IMR-90 (cell line): ENCODE measurements around the gene ST14. TPM values are rescaled to one million over a fixed set of nuclear protein-coding genes. Genes with fewer than 3 reads are reported as not detected.

ENCODE experiments used
- ATAC-seq: fragments of 200-7000 bp; cut with Tn5 transposase; 2 replicates; pipeline ENCODE4 v1.9.1; 2020; ENCODE audit warnings: low read depth, mild to moderate bottlenecking, moderate library complexity
- BruUV-seq: library from RNA; stranded (reverse); fragments of 400-500 nt; replicated peaks from 2 replicates; lab custom pipeline; 2021; lab: Mats Ljungman, UMichigan
- CTCF ChIA-PET: fragments of 300-600 bp; formaldehyde crosslinking; extraction: SDS; loops from one replicate; lab custom pipeline; 2021; ENCODE audit warnings: antibody characterized with exemption; lab: Yijun Ruan, JAX
- POLR2A ChIA-PET: fragments of 300-600 bp; sonication (Branson Sonifier 250); formaldehyde crosslinking; loops from one replicate; lab custom pipeline; 2022; ENCODE audit warnings: antibody characterized with exemption; ENCODE audit not compliant: unreplicated experiment; lab: Charles Lee
- DNase-seq: peaks from one replicate; pipeline ENCODE4 v3.0.0; 2013
- H2AFZ ChIP-seq: replicated peaks from 2 replicates; pipeline ENCODE3; 2013; ENCODE audit warnings: low read length, mild to moderate bottlenecking; ENCODE audit not compliant: poor library complexity
- H2AK5ac ChIP-seq: 2 replicates; pipeline ENCODE4 v1.6.1; 2013; ENCODE audit warnings: low read depth, low read length, inconsistent platforms
- H2AK9ac ChIP-seq: replicated peaks from 2 replicates; pipeline ENCODE3; 2013; ENCODE audit warnings: mild to moderate bottlenecking, low read depth, low read length, moderate library complexity; ENCODE audit not compliant: poor library complexity
- H2BK120ac ChIP-seq: 2 replicates; pipeline ENCODE4 v1.6.1; 2013; ENCODE audit warnings: low read depth, low read length, inconsistent platforms
- H2BK15ac ChIP-seq: 3 replicates; pipeline ENCODE4 v1.6.1; 2013; ENCODE audit warnings: low read depth, low read length, inconsistent platforms
- H2BK20ac ChIP-seq: 2 replicates; pipeline ENCODE4 v1.6.1; 2013; ENCODE audit warnings: low read depth, mild to moderate bottlenecking, inconsistent platforms, low read length, moderate library complexity
- H2BK5ac ChIP-seq: 2 replicates; pipeline ENCODE4 v1.6.1; 2013; ENCODE audit warnings: mild to moderate bottlenecking, low read depth, low read length, inconsistent platforms; ENCODE audit not compliant: poor library complexity, severe bottlenecking
- H3K14ac ChIP-seq: replicated peaks from 2 replicates; pipeline ENCODE4 v1.6.1; 2013; ENCODE audit warnings: low read depth, low read length, inconsistent platforms
- H3K18ac ChIP-seq: 2 replicates; pipeline ENCODE4 v1.6.1; 2013; ENCODE audit warnings: low read depth, low read length, control low read depth
- H3K23ac ChIP-seq: 2 replicates; pipeline ENCODE4 v1.6.1; 2013; ENCODE audit warnings: low read depth, low read length, inconsistent platforms
- H3K27ac ChIP-seq: 2 replicates; pipeline ENCODE4 v1.5.1; 2013; ENCODE audit warnings: mild to moderate bottlenecking, control low read depth, low read length; ENCODE audit not compliant: insufficient read depth
- H3K27me3 ChIP-seq: 2 replicates; pipeline ENCODE4 v1.6.1; 2013; ENCODE audit warnings: low read length; ENCODE audit not compliant: control insufficient read depth, insufficient read depth
- H3K36me3 ChIP-seq: 2 replicates; pipeline ENCODE4 v1.6.1; 2013; ENCODE audit warnings: low read length, mixed read lengths; ENCODE audit not compliant: control insufficient read depth, insufficient read depth
- H3K4ac ChIP-seq: 2 replicates; pipeline ENCODE4 v1.6.1; 2013; ENCODE audit warnings: low read depth, low read length, inconsistent platforms
- H3K4me1 ChIP-seq: 2 replicates; pipeline ENCODE4 v1.6.1; 2013; ENCODE audit warnings: low read length, mixed read lengths; ENCODE audit not compliant: control insufficient read depth, insufficient read depth
- H3K4me2 ChIP-seq: 2 replicates; pipeline ENCODE4 v1.6.1; 2013; ENCODE audit warnings: low read depth, mild to moderate bottlenecking, control low read depth, low read length, moderate library complexity
- H3K4me3 ChIP-seq: 2 replicates; pipeline ENCODE4 v1.5.1; 2013; ENCODE audit warnings: low read depth, mild to moderate bottlenecking, control low read depth, low read length, moderate library complexity; ENCODE audit not compliant: insufficient read depth
- H3K56ac ChIP-seq: 2 replicates; pipeline ENCODE4 v1.6.1; 2013; ENCODE audit warnings: low read length, inconsistent platforms; ENCODE audit not compliant: insufficient read depth; ENCODE audit errors: extremely low read depth
- H3K79me1 ChIP-seq, 2 experiments: 2 replicates each; pipeline ENCODE4 v1.6.1; 2013; ENCODE audit warnings: low read length in 2 of 2, inconsistent platforms in 1 of 2, low read depth in 1 of 2
- H3K9ac ChIP-seq: 2 replicates; pipeline ENCODE4 v1.6.1; 2013; ENCODE audit warnings: low read depth, low read length, control low read depth
- H3K9me1 ChIP-seq: 2 replicates; pipeline ENCODE4 v1.6.1; 2013; ENCODE audit warnings: low read length, inconsistent platforms; ENCODE audit not compliant: insufficient read depth
- H3K9me3 ChIP-seq: 2 replicates; pipeline ENCODE4 v1.6.1; 2013; ENCODE audit warnings: low read length; ENCODE audit not compliant: control insufficient read depth, insufficient read depth
- H4K20me1 ChIP-seq: 2 replicates; pipeline ENCODE4 v1.6.1; 2013; ENCODE audit warnings: low read length, inconsistent platforms; ENCODE audit not compliant: insufficient read depth
- H4K5ac ChIP-seq: 2 replicates; pipeline ENCODE4 v1.6.1; 2013; ENCODE audit warnings: mild to moderate bottlenecking, low read depth, low read length, control low read depth
- H4K8ac ChIP-seq, 2 experiments: 2 replicates each; pipeline ENCODE4 v1.6.1; 2013; ENCODE audit warnings: low read depth in 2 of 2, low read length in 2 of 2, control low read depth in 1 of 2, inconsistent platforms in 1 of 2
- H4K91ac ChIP-seq: 2 replicates; pipeline ENCODE4 v1.6.1; 2013; ENCODE audit warnings: low read depth, low read length, inconsistent platforms; ENCODE audit not compliant: insufficient read depth
- BHLHE40 ChIP-seq: fragments of 150-350 bp; IDR thresholded peaks from 2 replicates; pipeline ENCODE4 v1.6.1; 2016; ENCODE audit warnings: mild to moderate bottlenecking, low read depth, low read length
- CEBPB ChIP-seq: IDR thresholded peaks from 2 replicates; pipeline ENCODE4 v1.6.1; 2012; ENCODE audit warnings: low read depth, low read length, improper control_type of control experiment
- CHD1 ChIP-seq: IDR thresholded peaks from 2 replicates; pipeline ENCODE4 v1.6.1; 2012; ENCODE audit warnings: low read depth, low read length, improper control_type of control experiment
- CTCF ChIP-seq: conservative IDR thresholded peaks from 2 replicates; pipeline ENCODE4 v1.5.1; 2012; ENCODE audit warnings: mild to moderate bottlenecking, low read depth, low read length, improper control_type of control experiment
- ELK1 ChIP-seq: fragments of 150-350 bp; IDR thresholded peaks from 2 replicates; pipeline ENCODE4 v1.6.1; 2016; ENCODE audit warnings: low read depth, mild to moderate bottlenecking, low read length, moderate library complexity, borderline replicate concordance
- FOS ChIP-seq: fragments of 150-350 bp; IDR thresholded peaks from 2 replicates; pipeline ENCODE4 v1.6.1; 2016; ENCODE audit warnings: low read depth, low read length
- MAFK ChIP-seq: IDR thresholded peaks from 2 replicates; pipeline ENCODE4 v1.6.1; 2012; ENCODE audit warnings: low read depth, low read length, improper control_type of control experiment
- MAZ ChIP-seq: IDR thresholded peaks from 2 replicates; pipeline ENCODE4 v1.6.1; 2012; ENCODE audit warnings: low read depth, mild to moderate bottlenecking, low read length, improper control_type of control experiment, moderate library complexity, borderline replicate concordance
- MXI1 ChIP-seq: IDR thresholded peaks from 2 replicates; pipeline ENCODE4 v1.6.1; 2012; ENCODE audit warnings: low read depth, mild to moderate bottlenecking, low read length, moderate library complexity, borderline replicate concordance
- NFE2L2 ChIP-seq: fragments of 150-350 bp; IDR thresholded peaks from 2 replicates; pipeline ENCODE4 v1.6.1; 2016; ENCODE audit warnings: low read depth, mild to moderate bottlenecking, low read length
- POLR2A ChIP-seq: IDR thresholded peaks from 2 replicates; pipeline ENCODE4 v1.6.1; 2012; ENCODE audit warnings: mild to moderate bottlenecking, low read depth, low read length
- RAD21 ChIP-seq: IDR thresholded peaks from 2 replicates; pipeline ENCODE4 v1.6.1; 2012; ENCODE audit warnings: low read length, improper control_type of control experiment
- RCOR1 ChIP-seq: IDR thresholded peaks from 2 replicates; pipeline ENCODE4 v1.6.1; 2012; ENCODE audit warnings: mild to moderate bottlenecking, low read length, improper control_type of control experiment; ENCODE audit not compliant: insufficient replicate concordance
- RFX5 ChIP-seq: IDR thresholded peaks from 2 replicates; pipeline ENCODE4 v1.8.0; 2012; ENCODE audit warnings: low read depth, mild to moderate bottlenecking, low read length, moderate library complexity
- SMC3 ChIP-seq: fragments of 150-350 bp; IDR thresholded peaks from 2 replicates; pipeline ENCODE4 v1.6.1; 2016; ENCODE audit warnings: low read depth, mild to moderate bottlenecking, antibody characterized with exemption, low read length, moderate library complexity
- USF2 ChIP-seq: fragments of 150-350 bp; IDR thresholded peaks from 2 replicates; pipeline ENCODE4 v1.6.1; 2017; ENCODE audit warnings: mild to moderate bottlenecking, antibody characterized with exemption, low read length, low read depth
- WGBS, 2 experiments: methylation state at CpG; one replicate each; pipeline versions ENCODE4 v1.1.5 to v1.1.7; 2013; ENCODE audit warnings: missing lambda C conversion rate in 2 of 2; ENCODE audit not compliant: insufficient read length in 1 of 2; ENCODE audit errors: extremely low coverage in 2 of 2; 5-methylcytosine and 5-hydroxymethylcytosine counted together
- dilution Hi-C: fragments of 300-500 bp; cut with HindIII; formaldehyde crosslinking; loops from one replicate; pipeline ENCODE4 v1.14.3; 2018; ENCODE audit warnings: low sequenced_read_pairs; ENCODE audit not compliant: unreplicated experiment
- in situ Hi-C: fragments of 300-500 bp; cut with MboI; formaldehyde crosslinking; loops from 3 replicates; pipeline ENCODE4 v1.14.3; 2019; ENCODE audit warnings: low sequenced_read_pairs, inconsistent platforms, mixed read lengths
- intact Hi-C: fragments of 100-400 bp; cut with micrococcal nuclease; formaldehyde crosslinking; loops from 2 replicates; pipeline ENCODE4 v1.10.0; 2022
- polyA plus RNA-seq, 3 experiments: library from polyadenylated mRNA; depleted of rRNA; stranded (reverse); fragments of >200 nt; gene quantifications; 2 replicates each; pipeline ENCODE4 v1.2.3, GENCODE V29; 2012; ENCODE audit warnings: low replicate concordance in 1 of 3
- total RNA-seq: library from RNA; depleted of rRNA; stranded (reverse); fragments of >200 nt; gene quantifications from 2 replicates; pipeline ENCODE4 v1.2.3, GENCODE V29; 2012

Gene ST14
- total and polyA plus RNA-seq, 2 of the 4 experiments (the other 2 are of a cell fraction) = not detected

- intact Hi-C loops = no loop called here
- Histone ChIP-seq H3K14ac (no peak overlapping the region), H3K4me1 (peaks cover 4% of the 10 kb centered on the region), H4K91ac (no peak overlapping the region), H4K20me1 (no peaks in the 10 kb centered on the region), H3K27me3 (peaks cover 38% of the 10 kb centered on the region), H2AK5ac (no peak overlapping the region), H3K9me3 (no peaks in the 10 kb centered on the region), H3K4me2 (no peak overlapping the region), H3K27ac (no peak overlapping the region), H3K18ac (no peak overlapping the region), H3K4ac (no peak overlapping the region), H4K5ac (no peak overlapping the region), H3K9ac (no peak overlapping the region), H3K23ac (no peak overlapping the region), H3K4me3 (no peak overlapping the region), H2BK15ac (no peak overlapping the region), H4K8ac (no peak overlapping the region), H2BK20ac (no peak overlapping the region), H3K9me1 (peaks cover 8% of the 10 kb centered on the region), H3K56ac (no peak overlapping the region), H2AFZ (no peak overlapping the region), H2BK5ac (no peak overlapping the region), H3K79me1 (no peaks in the 10 kb centered on the region), H3K36me3 (no peaks in the 10 kb centered on the region), H2AK9ac (no peak overlapping the region), H2BK120ac (no peak overlapping the region)
- no peak for TF ChIP-seq USF2
- TF ChIP-seq CHD1 = no peak
- no peak for TF ChIP-seq CEBPB
- TF ChIP-seq RAD21 = no peak
- no peak for TF ChIP-seq MAZ
- no peak for TF ChIP-seq FOS
- TF ChIP-seq BHLHE40 = no peak
- no peak for TF ChIP-seq MXI1
- TF ChIP-seq RCOR1 = no peak
- no peak for TF ChIP-seq MAFK
- TF ChIP-seq ELK1 = no peak
- no peak for TF ChIP-seq RFX5
- no peak for TF ChIP-seq CTCF
- no peak for TF ChIP-seq NFE2L2
- no peak for TF ChIP-seq POLR2A
- no peak for TF ChIP-seq SMC3
- in situ Hi-C loops = no loop called here
- ATAC-seq = no peak
- ChIA-PET POLR2A (no interaction called here), CTCF (no interaction called here)
- dilution Hi-C loops = no loop called here
- DNase-seq = no peak
- no CpG with 5 or more reads among the region's 2 CpGs for WGBS, 2 experiments
- BruUV-seq = no TSS peak
Measured at GRCh38 chr11:130164221-130164570, 4.6 kb downstream of the ST14 start.
